K562 treated with DMSO at 1 percent for 48 hours (cell line): ENCODE data around the gene QRICH1. TPM values are rescaled to one million over a fixed set of nuclear protein-coding genes. Genes with fewer than 3 reads are reported as not detected.

Experiments
- total RNA-seq: library from RNA; unstranded; fragments of 300-600 nt; gene quantifications from 2 replicates; pipeline ENCODE4 v1.2.3, GENCODE V29; 2022; ENCODE audit warnings: low replicate concordance; ENCODE audit errors: extremely low read depth

The QRICH1 gene
- total RNA-seq: not detected in 2 replicates

GRCh38 chr3:49093853-49094767 is at the start of gene QRICH1:
QRICH1 (minus strand) TSS chr3:49094071; CDS start chr3:49077017, 17,054 bp downstream.

GRCh38 chr3:49132437-49133225 is 38.8 kb upstream of the QRICH1 start, which contains the start of gene LAMB2:
LAMB2 (minus strand) TSS chr3:49133050; CDS start chr3:49132867, 183 bp downstream.

DNA sequence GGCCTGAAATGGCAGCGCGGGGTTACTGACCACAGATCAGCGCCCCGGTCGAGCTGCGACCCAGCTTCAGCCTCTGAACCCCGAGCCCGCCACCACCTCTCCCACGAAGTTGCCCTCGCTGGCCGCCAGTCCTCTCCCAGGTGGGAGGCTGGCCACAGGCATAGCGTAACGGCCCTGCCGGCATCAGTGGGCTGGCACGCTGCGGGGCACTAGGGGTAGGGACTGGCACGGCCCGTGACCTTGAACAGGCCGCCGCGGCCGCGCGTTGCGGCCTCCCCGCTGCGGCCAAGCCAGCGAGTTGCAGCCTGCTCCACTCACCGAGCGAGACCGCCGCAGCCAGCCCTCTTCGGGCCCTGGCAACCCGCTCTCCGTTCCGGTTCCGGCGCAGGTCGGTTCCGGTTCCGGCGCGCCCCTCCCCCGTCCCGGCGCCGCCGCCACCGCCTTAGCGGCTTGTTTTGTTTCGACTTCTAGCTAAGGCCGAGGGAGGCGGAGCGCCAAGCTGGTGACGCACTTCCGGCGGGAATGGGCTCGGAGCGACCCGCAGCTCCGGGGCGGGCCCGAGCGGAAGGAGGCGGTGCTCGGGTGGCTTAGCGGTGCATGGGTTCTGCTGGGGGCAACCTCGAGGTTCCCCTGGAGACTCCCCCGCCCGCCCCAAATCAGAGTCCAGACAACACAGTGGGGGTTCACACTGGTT is 26.7 kb upstream of the QRICH1 start, which contains the start of gene USP19:
Gene USP19 (minus strand): TSS at position 386 of the 694 bp plus-strand sequence. CDS start 1,678 bp downstream, outside the sequence.

GRCh38 chr3:49104427-49105291 is 10.8 kb upstream of the QRICH1 start, which contains the start of gene QARS1:
QARS1 (minus strand) TSS chr3:49104757; CDS start chr3:49104733, 24 bp downstream.

DNA sequence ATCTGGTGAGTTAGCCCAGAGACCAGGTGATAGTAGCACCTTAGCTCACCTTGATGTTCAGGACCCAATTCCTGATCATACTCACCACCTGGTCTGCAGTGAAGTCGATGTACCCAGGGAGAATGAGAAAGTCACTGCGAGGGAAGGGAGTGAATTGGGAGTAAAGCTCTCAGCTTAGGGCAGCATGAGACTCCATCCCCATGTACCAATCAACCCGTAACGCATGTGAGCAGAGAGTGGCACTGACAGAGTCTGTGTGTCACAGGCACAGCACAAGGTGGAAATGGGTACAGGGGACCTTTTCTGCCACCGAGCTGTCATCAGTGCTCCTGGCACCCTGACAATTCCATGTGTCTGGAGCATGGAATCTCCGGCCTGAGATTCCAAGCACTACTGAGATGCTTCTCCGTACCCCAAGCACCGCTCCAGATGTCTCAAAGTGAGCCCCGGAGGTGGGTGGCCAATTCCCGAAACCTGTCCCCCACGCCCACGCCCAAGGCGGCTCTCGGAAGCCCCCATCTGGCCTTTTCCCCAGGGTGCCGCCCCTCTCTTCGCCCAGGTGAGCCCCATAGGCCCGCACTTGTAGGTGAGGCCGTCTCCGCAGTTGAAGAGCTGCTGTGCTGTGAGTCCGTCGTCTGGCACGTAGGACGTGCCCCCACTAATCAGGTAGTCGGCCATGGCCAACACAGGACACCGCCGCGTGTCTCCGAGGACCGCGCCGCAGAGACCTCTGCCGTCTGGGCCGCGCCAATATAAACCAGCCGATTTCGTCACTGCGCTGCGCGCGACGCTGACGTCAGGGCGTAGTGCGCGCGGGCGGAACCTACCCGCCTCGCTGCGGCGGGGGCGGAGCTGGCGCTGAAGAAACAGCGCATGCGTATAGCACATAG is 65.0 kb downstream of the QRICH1 start, which contains the start of gene IMPDH2:
Gene IMPDH2 (minus strand): TSS at position 726 of the 890 bp plus-strand sequence. CDS start 48 bp downstream, at position 678.

GRCh38 chr3:49021813-49022687 is 71.8 kb downstream of the QRICH1 start, which contains the start of gene NDUFAF3:
NDUFAF3 (plus strand) TSS chr3:49022121; CDS start chr3:49022145, 24 bp downstream.

DNA sequence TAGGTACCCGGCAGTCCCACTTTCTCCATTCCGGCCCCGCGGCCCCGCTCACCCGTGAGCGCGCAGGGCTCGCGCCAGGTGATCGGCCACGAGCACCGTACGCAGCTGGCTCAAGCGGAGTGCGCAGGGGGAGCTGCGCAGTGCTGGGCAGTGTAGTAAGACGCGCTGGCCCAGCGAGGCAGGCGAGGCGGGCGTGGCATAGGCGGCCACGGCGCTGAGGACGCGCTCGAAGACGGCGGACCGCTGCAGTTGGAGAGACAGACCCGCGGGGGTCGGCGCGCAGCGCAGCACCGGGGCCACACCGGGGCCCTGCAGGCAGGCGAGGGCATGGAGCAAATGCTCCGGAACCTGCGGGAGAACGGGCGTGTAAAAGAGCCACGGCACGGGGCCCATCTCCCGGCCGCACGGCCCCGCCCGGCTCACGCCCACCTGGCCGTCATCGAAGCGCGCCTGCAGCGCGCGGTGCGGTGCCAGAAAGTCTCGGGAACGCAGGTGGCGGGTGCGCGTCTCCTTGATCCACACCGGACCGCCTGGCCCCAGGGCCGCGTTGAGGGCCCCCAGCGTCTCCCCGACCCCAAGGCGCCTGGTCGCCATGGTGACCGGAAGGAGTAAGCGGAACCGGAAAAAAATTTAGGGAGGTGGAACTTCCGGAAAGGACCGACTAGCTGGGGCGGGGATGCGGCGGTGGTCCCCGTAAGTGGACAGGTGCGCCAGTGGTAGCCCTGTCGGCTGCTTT is 75.7 kb downstream of the QRICH1 start, which contains the start of gene DALRD3:
Gene DALRD3 (minus strand): TSS at position 610 of the 736 bp plus-strand sequence. CDS start 16 bp downstream, at position 594.

DNA sequence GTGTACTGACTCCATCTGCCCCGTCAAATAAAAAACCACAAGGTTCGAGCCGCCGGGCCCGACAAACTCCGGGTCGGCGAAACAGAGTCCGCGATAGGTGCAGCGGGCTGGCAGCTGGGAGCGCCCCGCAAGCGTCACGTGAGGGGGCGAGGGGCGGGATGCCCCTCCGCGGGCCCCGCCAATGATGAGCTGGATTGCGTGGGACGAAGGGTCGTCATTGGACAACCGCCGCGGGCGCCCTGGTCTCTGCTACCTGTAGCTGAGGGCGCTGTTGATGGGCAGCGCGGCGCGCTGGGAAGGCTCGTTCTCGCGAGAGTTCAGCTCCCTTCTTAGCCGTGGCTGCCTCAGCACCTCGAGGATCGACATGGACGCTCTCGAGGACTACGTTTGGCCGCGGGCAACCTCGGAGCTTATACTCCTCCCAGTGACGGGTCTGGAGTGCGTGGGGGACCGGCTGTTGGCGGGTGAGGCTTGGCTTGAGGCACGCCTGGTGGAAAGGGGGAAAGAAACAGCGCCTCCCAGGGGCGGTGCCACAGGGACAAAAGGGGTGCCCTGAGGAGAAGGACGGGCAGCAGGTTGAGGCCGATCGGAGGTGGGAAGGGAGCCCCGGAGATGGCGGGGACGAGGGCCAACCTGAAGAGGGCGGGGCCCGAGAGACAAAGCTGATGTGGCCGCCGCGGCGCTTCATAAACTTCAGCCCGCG is 86.7 kb downstream of the QRICH1 start, which contains the start of gene WDR6:
Gene WDR6 (plus strand): TSS at position 324 of the 703 bp plus-strand sequence. CDS start 41 bp downstream, at position 365.

DNA sequence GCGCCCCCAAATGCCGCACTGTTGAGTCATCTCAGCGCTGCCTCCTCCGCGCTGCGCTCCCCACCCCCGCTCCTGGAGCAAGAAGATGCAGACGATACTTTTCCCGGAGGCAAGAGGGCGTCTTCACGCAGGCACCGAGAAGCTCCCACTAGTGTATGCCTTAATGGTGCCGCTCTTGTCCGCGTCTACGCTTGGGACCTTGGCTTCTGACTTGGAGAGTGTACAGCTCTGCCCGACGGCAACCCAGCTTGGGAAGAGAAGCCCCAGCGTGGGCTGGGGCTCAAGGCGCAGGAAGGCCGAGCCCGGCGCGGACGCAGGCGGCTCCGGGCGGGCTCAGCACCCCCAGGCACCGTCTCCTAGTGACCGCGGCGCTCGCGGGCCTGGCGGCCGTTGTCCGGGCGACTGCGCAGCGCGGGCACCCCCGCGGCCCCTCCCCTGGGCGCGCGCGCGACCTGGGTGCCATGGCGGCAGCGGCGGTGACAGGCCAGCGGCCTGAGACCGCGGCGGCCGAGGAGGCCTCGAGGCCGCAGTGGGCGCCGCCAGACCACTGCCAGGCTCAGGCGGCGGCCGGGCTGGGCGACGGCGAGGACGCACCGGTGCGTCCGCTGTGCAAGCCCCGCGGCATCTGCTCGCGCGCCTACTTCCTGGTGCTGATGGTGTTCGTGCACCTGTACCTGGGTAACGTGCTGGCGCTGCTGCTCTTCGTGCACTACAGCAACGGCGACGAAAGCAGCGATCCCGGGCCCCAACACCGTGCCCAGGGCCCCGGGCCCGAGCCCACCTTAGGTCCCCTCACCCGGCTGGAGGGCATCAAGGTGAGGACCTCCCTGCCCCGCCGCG is 103.9 kb downstream of the QRICH1 start, which contains the start of gene P4HTM:
Gene P4HTM (plus strand): TSS at position 446 of the 840 bp plus-strand sequence. CDS start 16 bp downstream, at position 462.

Other genes with a start within 250 kb of the QRICH1 start
- gene PRKAR2A, start 246.2 kb downstream of the QRICH1 start, total RNA-seq: not detected in 2 replicates
- gene SLC25A20, start 195.2 kb downstream of the QRICH1 start, total RNA-seq: not detected in 2 replicates
- gene ARIH2, start 175.2 kb downstream of the QRICH1 start, total RNA-seq: not detected in 2 replicates
- not detected in 2 replicates for gene P4HTM, start 103.8 kb downstream of the QRICH1 start, total RNA-seq
- gene WDR6, start 86.7 kb downstream of the QRICH1 start, total RNA-seq: 146 TPM in 1 of 2 replicates, not detected in the other
- not detected in 2 replicates for gene DALRD3, start 75.5 kb downstream of the QRICH1 start, total RNA-seq
- gene NDUFAF3, start 72.0 kb downstream of the QRICH1 start, total RNA-seq: not detected in 2 replicates
- not detected in 2 replicates for gene IMPDH2, start 64.7 kb downstream of the QRICH1 start, total RNA-seq
- not detected in 2 replicates for gene QARS1, start 10.7 kb upstream of the QRICH1 start, total RNA-seq
- not detected in 2 replicates for gene USP19, start 26.8 kb upstream of the QRICH1 start, total RNA-seq
- not detected in 2 replicates for gene LAMB2, start 39.0 kb upstream of the QRICH1 start, total RNA-seq
- not detected in 2 replicates for gene CCDC71, start 72.3 kb upstream of the QRICH1 start, total RNA-seq
- gene KLHDC8B, start 77.5 kb upstream of the QRICH1 start, total RNA-seq: 1,112 TPM in 1 of 2 replicates, not detected in the other
- gene C3orf62, start 183.2 kb upstream of the QRICH1 start, total RNA-seq: not detected in 2 replicates
- gene USP4, start 246.0 kb upstream of the QRICH1 start, total RNA-seq: not detected in 2 replicates